ENCODE measurements around the gene SLC5A12. TPM values are rescaled to one million over a fixed set of nuclear protein-coding genes. Genes with fewer than 3 reads are reported as not detected.

SLC5A12 gene
- total RNA-seq, 3 donors from 2014 or later: 0.13 to 0.58 (median 0.22) TPM

DNA sequence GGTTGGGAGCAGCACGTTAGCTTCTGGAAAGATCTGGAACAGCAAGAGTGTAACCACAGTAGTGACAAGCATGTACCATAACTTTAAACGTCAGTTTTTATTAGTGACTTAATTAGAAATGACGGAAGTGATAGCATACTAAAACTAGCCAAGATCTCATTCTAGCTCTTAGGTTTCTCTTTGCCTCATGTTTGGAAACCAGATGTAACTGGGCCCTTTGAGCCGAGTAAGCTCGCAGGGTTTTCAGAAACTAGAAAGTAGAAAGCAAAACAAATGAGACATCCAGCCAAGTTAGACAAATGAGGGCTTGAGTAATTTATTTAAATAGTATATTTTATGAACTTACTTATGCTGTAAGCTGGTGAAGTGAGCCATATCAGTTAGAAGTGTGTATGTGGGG is 40.2 kb upstream of the SLC5A12 start:
- intact Hi-C loops (cut with DNase I, micrococcal nuclease): no loop called here
- Histone ChIP-seq H3K9me3 (no peaks in the 10 kb centered on the region), H3K36me3 (ENCODE audit: low read depth) (no peaks in the 10 kb centered on the region), H3K4me1 (ENCODE audit: low read depth) (no peaks in the 10 kb centered on the region), H3K4me3 (no peak overlapping the region)
- ATAC-seq: no peak
- no peak for DNase-seq
- TF ChIP-seq, protein P1, sequence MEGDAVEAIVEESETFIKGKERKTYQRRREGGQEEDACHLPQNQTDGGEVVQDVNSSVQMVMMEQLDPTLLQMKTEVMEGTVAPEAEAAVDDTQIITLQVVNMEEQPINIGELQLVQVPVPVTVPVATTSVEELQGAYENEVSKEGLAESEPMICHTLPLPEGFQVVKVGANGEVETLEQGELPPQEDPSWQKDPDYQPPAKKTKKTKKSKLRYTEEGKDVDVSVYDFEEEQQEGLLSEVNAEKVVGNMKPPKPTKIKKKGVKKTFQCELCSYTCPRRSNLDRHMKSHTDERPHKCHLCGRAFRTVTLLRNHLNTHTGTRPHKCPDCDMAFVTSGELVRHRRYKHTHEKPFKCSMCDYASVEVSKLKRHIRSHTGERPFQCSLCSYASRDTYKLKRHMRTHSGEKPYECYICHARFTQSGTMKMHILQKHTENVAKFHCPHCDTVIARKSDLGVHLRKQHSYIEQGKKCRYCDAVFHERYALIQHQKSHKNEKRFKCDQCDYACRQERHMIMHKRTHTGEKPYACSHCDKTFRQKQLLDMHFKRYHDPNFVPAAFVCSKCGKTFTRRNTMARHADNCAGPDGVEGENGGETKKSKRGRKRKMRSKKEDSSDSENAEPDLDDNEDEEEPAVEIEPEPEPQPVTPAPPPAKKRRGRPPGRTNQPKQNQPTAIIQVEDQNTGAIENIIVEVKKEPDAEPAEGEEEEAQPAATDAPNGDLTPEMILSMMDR (IDR thresholded peaks at IDR 0.05): no peak

DNA sequence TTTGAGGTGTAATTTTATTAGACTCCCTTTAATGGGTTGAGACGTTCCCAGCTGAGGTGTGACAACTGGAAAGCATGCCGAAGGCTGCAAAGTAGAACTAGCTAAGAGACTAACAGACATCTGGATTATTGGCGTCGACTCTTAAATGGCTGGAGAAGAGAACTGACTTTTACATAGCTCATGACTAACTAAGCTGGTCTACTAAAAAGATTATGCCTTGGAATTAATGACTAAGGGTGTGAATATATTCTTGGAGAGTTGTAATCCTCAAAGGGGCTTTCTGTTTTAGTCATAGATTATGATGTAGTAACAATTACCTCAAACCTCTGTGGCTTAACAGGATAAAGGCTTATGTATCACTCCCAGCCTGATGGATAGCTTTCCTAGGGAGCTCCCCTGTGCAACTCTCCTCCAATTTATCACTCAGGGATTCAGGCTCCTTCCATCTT is 39.5 kb upstream of the SLC5A12 start:
- no peak overlapping the region for H3K4me3 ChIP-seq
- TF ChIP-seq, protein P1 (IDR thresholded peaks at IDR 0.05): no peak
- DNase-seq: no peak
- no peak for ATAC-seq
- no peaks in the 10 kb centered on the region for H3K36me3 ChIP-seq (ENCODE audit: low read depth)
- no peaks in the 10 kb centered on the region for H3K9me3 ChIP-seq
- intact Hi-C loops (cut with DNase I, micrococcal nuclease): no loop called here
- H3K4me1 ChIP-seq (ENCODE audit: low read depth): no peaks in the 10 kb centered on the region

DNA sequence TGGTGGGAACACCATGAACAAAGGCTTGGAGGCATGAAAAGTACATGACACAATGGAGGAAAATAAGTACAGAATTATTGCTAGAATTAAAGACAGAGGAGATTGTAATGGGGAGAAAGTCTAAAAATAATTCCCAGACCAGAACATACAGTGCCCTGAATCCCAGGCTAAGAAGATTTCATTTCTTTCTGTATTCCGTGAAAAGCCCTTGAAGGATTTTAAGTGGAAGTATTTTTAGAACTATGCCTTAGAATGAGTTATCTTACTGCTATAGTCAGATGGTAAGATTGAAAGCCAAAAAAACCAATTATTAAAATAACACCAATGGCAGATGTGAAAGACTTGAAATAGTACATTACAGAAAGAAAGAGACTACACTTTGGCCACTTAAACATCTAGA is 36.1 kb upstream of the SLC5A12 start:
- TF ChIP-seq, protein P1 (IDR thresholded peaks at IDR 0.05): no peak
- ATAC-seq: no peak
- no peak for DNase-seq
- Histone ChIP-seq H3K4me3 (no peak overlapping the region), H3K9me3 (no peaks in the 10 kb centered on the region), H3K4me1 (ENCODE audit: low read depth) (peaks cover 6% of the 10 kb centered on the region), H3K36me3 (ENCODE audit: low read depth) (no peaks in the 10 kb centered on the region)
- intact Hi-C loops (cut with DNase I, micrococcal nuclease): loop anchor here (10.0 kb wide), 2 partner anchors 397 to 747 kb away; partner anchors contain the start of gene LIN7C (in 1 of the 2)

DNA sequence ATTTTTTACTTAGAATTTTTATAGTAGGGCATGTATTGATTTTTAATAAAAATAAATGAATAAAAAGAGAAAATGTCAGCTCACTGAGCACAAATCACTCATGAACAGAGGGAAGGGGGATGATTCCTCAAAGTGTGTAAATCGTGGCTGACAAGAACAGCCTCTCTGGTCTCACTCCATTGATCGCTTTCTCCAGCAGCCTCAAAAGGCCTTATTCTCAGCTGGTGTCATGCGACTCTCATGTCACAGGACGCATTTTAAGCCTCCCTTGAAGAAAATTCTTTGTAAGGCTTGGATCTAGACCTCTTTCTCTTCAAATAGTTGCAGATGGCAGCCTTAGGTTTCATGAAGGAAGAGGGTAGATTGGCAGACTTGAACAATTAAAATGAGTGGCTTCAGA is 33.9 kb upstream of the SLC5A12 start:
- H3K4me3 ChIP-seq: no peak overlapping the region
- H3K9me3 ChIP-seq: no peaks in the 10 kb centered on the region
- intact Hi-C loops (cut with DNase I, micrococcal nuclease): loop anchor here (10.0 kb wide), 2 partner anchors 399 to 749 kb away; partner anchors contain the start of gene LIN7C (in 1 of the 2)
- TF ChIP-seq, protein P1 (IDR thresholded peaks at IDR 0.05): no peak
- DNase-seq (no peak), ATAC-seq (no peak)
- H3K4me1 ChIP-seq (ENCODE audit: low read depth): peaks cover 6% of the 10 kb centered on the region
- H3K36me3 ChIP-seq (ENCODE audit: low read depth): no peaks in the 10 kb centered on the region

DNA sequence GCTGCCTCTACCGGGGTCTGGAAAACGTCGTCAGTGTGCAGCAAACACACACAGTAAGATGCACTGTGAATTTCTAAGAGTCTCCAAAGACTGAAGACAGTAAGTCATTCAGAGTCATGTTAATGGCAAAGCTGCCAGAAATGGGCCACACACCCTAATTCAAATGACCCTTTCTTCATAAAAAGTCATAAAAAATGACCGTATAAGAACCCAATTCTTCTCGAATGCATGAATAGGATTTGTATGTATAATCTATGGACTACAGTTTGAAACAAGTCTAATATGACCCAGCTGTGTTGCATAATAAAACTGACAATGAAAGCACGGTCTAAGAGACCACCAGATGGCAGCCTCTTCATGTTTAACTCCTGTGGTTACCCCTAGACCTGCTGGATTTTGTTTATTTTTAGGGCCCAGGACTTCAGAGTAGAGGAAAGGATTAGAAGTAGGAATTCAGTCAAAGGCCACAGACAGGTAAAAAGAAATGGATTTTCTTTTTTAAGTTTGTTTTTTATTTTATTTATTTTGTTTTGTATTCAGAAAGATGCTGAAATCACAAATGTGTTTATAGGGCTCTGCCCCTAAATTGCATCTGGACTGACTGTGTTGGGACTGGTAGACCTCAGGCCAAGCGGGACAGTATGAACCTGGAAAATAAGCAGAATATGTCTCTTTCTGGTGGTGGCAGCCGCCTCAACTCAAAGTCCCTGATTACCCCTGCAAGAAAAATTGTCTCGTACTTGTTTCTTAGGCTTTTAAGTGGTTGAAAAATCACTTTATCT is 32.1 kb upstream of the SLC5A12 start:
- Histone ChIP-seq H3K4me3 (no peak overlapping the region), H3K9me3 (no peaks in the 10 kb centered on the region), H3K4me1 (ENCODE audit: low read depth) (peaks cover 6% of the 10 kb centered on the region), H3K36me3 (ENCODE audit: low read depth) (no peaks in the 10 kb centered on the region)
- intact Hi-C loops (cut with DNase I, micrococcal nuclease): loop anchor here (5.0 to 10.0 kb wide), 3 partner anchors 401 to 751 kb away; partner anchors contain the start of gene LIN7C (in 1 of the 2)
- DNase-seq (peak in 1 of 3 donors; percentile 70), ATAC-seq (peak; percentile 67)
- TF ChIP-seq, protein P1 (IDR thresholded peaks at IDR 0.05): peak; percentile 21

Measured in mucosa of descending colon (tissue), 3 donors.